Esophagus muscularis mucosa (tissue), 4 donors: ENCODE data around the gene SMLR1. TPM values are rescaled to one million over a fixed set of nuclear protein-coding genes. Genes with fewer than 3 reads are reported as not detected.

Experiments used
- DNase-seq: peaks from one replicate; pipeline ENCODE4 v3.0.0-alpha.2; 2017; ENCODE audit errors: extremely low spot score
- H3K27ac ChIP-seq, 4 donors: fragments of 200-600 bp; sonication (generic); replicated peaks in 1 of 4; 1 replicate in 3 of 4; 2 replicates in 1 of 4; pipeline ENCODE4 v1.5.1; 2016 to 2019; ENCODE audit warnings: mild to moderate bottlenecking in 1 of 4
- H3K27me3 ChIP-seq, 4 donors: fragments of 200-600 bp; sonication (generic); one replicate each; pipeline versions ENCODE4 v1.5.1 to v1.6.0; 2016 to 2019
- H3K36me3 ChIP-seq, 4 donors: fragments of 200-600 bp; sonication (generic); one replicate each; pipeline ENCODE4 v1.5.1; 2016 to 2019
- H3K4me1 ChIP-seq, 4 donors: fragments of 200-600 bp; sonication (generic); one replicate each; pipeline ENCODE4 v1.5.1; 2016 to 2019
- H3K4me3 ChIP-seq, 4 donors: fragments of 200-600 bp; sonication (generic); 1 replicate in 2 of 4; 2 replicates in 2 of 4; pipeline ENCODE4 v1.5.1; 2016 to 2019; ENCODE audit warnings: mild to moderate bottlenecking in 4 of 4, moderate library complexity in 1 of 4
- H3K9me3 ChIP-seq, 4 donors: fragments of 200-600 bp; sonication (generic); 1 replicate in 3 of 4; 2 replicates in 1 of 4; pipeline ENCODE4 v1.5.1; 2016 to 2019
- EP300 ChIP-seq: sonication (generic); formaldehyde crosslinking; IDR thresholded peaks from one replicate; pipeline ENCODE4 v1.6.1; 2017; ENCODE audit warnings: antibody characterized with exemption
- POLR2A ChIP-seq: fragments of 450-650 bp; IDR thresholded peaks from one replicate; pipeline ENCODE4 v1.6.1; 2017; ENCODE audit warnings: antibody characterized with exemption, moderate library complexity, mild to moderate bottlenecking, low read depth
- POLR2AphosphoS5 ChIP-seq, 2 donors: sonication (generic); formaldehyde crosslinking; IDR thresholded peaks; one replicate each; pipeline ENCODE4 v1.6.1; 2017; ENCODE audit warnings: antibody characterized with exemption in 2 of 2
- WGBS: methylation state at CpG from one replicate; pipeline ENCODE4 v1.1.5; 2018; 5-methylcytosine and 5-hydroxymethylcytosine counted together
- intact Hi-C: fragments of 100-400 bp; cut with DNase I; formaldehyde crosslinking; loops from one replicate; pipeline ENCODE4 v1.15.1; 2023
- total RNA-seq, 4 donors: library from RNA; depleted of rRNA; stranded (reverse); fragments of >200 nt; gene quantifications; one replicate each; pipeline versions ENCODE4 v1.1.0 to v1.2.1, GENCODE V29; 2016
- TF ChIP-seq, protein P1 (sequence below), 3 experiments: fragments of 200-600 bp in 2 of 3; fragments of 450-650 bp in 1 of 3; sonication (generic) in 2 of 3; IDR thresholded peaks; one replicate each; pipeline ENCODE4 v1.5.1; 2017 to 2019; ENCODE audit warnings: antibody characterized with exemption in 3 of 3, mild to moderate bottlenecking in 2 of 3, moderate library complexity in 1 of 3

The SMLR1 gene
- total RNA-seq, 4 donors from 2014 or later, result not detected

- intact Hi-C loops, result no loop called here
Observed at GRCh38 chr6:130851026-130851425, 23.8 kb downstream of the SMLR1 start.

GRCh38 chr6:130852844-130853554, 25.8 kb downstream of the SMLR1 start:
- Histone ChIP-seq H3K27ac (no peak overlapping the region), H3K9me3 (no peaks in the 10 kb centered on the region), H3K36me3 (peaks cover 0 to 38% (median 12%) of the 10 kb centered on the region in 4 donors), H3K4me3 (no peak overlapping the region), H3K27me3 (no peaks in the 10 kb centered on the region), H3K4me1 (peaks cover 0 to 7% (median 2%) of the 10 kb centered on the region in 4 donors)
- WGBS, result 73% methylated on average over 7 of the region's 7 CpGs
- TF ChIP-seq POLR2A (no peak), POLR2AphosphoS5 (IDR thresholded peaks at IDR 0.05) (no peak), EP300 (no peak)
- TF ChIP-seq, protein P1, sequence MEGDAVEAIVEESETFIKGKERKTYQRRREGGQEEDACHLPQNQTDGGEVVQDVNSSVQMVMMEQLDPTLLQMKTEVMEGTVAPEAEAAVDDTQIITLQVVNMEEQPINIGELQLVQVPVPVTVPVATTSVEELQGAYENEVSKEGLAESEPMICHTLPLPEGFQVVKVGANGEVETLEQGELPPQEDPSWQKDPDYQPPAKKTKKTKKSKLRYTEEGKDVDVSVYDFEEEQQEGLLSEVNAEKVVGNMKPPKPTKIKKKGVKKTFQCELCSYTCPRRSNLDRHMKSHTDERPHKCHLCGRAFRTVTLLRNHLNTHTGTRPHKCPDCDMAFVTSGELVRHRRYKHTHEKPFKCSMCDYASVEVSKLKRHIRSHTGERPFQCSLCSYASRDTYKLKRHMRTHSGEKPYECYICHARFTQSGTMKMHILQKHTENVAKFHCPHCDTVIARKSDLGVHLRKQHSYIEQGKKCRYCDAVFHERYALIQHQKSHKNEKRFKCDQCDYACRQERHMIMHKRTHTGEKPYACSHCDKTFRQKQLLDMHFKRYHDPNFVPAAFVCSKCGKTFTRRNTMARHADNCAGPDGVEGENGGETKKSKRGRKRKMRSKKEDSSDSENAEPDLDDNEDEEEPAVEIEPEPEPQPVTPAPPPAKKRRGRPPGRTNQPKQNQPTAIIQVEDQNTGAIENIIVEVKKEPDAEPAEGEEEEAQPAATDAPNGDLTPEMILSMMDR (IDR thresholded peaks at IDR 0.05), result no peak
- no peak for DNase-seq
- intact Hi-C loops, result no loop called here

More at GRCh38 chr6:130851026-130851425, 23.8 kb downstream of the SMLR1 start:
- Histone ChIP-seq H3K36me3 (peaks cover 0 to 26% (median 10%) of the 10 kb centered on the region in 4 donors), H3K27me3 (no peaks in the 10 kb centered on the region), H3K9me3 (no peaks in the 10 kb centered on the region), H3K27ac (no peak overlapping the region), H3K4me3 (no peak overlapping the region), H3K4me1 (peaks cover 0 to 14% (median 7%) of the 10 kb centered on the region in 4 donors)
- DNase-seq, result no peak
- 93% methylated on average over 1 of the region's 1 CpG for WGBS
- TF ChIP-seq, protein P1 (IDR thresholded peaks at IDR 0.05), result no peak
- no peak for TF ChIP-seq POLR2A
- TF ChIP-seq POLR2AphosphoS5 (IDR thresholded peaks at IDR 0.05), result no peak
- no peak for TF ChIP-seq EP300

DNA sequence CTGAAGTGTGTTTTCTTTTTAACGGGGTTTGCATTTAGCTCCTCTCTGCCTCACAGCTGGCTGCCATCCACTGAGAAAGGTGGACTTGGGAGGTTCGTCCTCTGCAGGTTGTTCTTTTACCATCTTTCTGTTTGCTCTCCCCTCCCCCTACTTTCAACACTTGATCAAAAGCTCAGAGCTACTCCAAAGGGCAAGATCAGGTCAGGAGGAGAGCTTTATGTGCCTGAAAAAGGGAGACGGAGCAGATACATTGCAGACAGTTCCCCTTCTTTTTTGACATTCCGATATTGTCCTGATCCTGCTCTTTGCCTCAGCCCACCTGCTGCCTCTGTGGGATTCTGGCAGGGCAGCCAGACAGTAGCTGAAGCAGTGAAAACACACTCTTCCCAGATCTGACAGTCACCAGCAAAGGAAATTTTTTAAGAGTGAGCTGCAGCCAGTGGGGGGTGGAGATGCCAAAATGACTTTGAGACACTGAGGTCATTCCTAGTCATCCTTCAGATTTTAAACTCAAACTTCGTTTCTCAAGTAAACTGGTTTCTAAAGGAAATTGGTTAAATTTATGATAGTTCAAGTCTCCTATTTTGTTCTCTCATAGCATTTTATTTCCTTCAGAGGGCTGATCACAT, 26.5 kb downstream of the SMLR1 start:
- Histone ChIP-seq H3K4me1 (peaks cover 0 to 7% (median 2%) of the 10 kb centered on the region in 4 donors), H3K27me3 (no peaks in the 10 kb centered on the region), H3K36me3 (peaks cover 0 to 44% (median 13%) of the 10 kb centered on the region in 4 donors), H3K4me3 (no peak overlapping the region), H3K9me3 (no peaks in the 10 kb centered on the region), H3K27ac (no peak overlapping the region)
- intact Hi-C loops, result no loop called here
- WGBS, result 60% methylated on average over 5 of the region's 5 CpGs
- no peak for DNase-seq
- no peak for TF ChIP-seq POLR2A

GRCh38 chr6:130858054-130858453, 30.8 kb downstream of the SMLR1 start:
- peaks cover 0 to 60% (median 16%) of the 10 kb centered on the region in 4 donors for H3K36me3 ChIP-seq
- peaks cover 0 to 7% (median 2%) of the 10 kb centered on the region in 4 donors for H3K4me1 ChIP-seq
- H3K27ac ChIP-seq, result no peak overlapping the region
- H3K9me3 ChIP-seq, result no peaks in the 10 kb centered on the region
- no peak for DNase-seq
- no peaks in the 10 kb centered on the region for H3K27me3 ChIP-seq
- 95% methylated on average over 4 of the region's 4 CpGs for WGBS
- H3K4me3 ChIP-seq, result no peak overlapping the region
- intact Hi-C loops, result no loop called here
- TF ChIP-seq POLR2A (no peak), POLR2AphosphoS5 (IDR thresholded peaks at IDR 0.05) (no peak), EP300 (no peak)
- TF ChIP-seq, protein P1 (IDR thresholded peaks at IDR 0.05), result no peak

- TF ChIP-seq POLR2A (no peak), POLR2AphosphoS5 (IDR thresholded peaks at IDR 0.05) (no peak), EP300 (no peak)
- TF ChIP-seq, protein P1 (IDR thresholded peaks at IDR 0.05), result no peak
- no peak for DNase-seq
- intact Hi-C loops, result no loop called here
- WGBS, result 81% methylated on average over 2 of the region's 2 CpGs
- Histone ChIP-seq H3K9me3 (no peaks in the 10 kb centered on the region), H3K27ac (no peak overlapping the region), H3K4me3 (no peak overlapping the region), H3K27me3 (no peaks in the 10 kb centered on the region), H3K4me1 (peaks cover 0 to 6% (median under 1%) of the 10 kb centered on the region in 4 donors), H3K36me3 (peaks cover 4 to 60% (median 16%) of the 10 kb centered on the region in 4 donors)
Observed at GRCh38 chr6:130858498-130859160, 31.4 kb downstream of the SMLR1 start.
